Raji (cell line): Measurements from ENCODE around the gene DLG1.

Experiments used
- POLR2A ChIP-seq: IDR thresholded peaks from 2 replicates; pipeline ENCODE4 v1.6.1; 2011; ENCODE audit warnings: low read depth, low read length, control low read depth; ENCODE audit not compliant: insufficient read depth

DLG1 gene

GRCh38 chr3:197219619-197220018 lies 78.8 kb downstream of the DLG1 start:
- no peak for TF ChIP-seq POLR2A

DNA sequence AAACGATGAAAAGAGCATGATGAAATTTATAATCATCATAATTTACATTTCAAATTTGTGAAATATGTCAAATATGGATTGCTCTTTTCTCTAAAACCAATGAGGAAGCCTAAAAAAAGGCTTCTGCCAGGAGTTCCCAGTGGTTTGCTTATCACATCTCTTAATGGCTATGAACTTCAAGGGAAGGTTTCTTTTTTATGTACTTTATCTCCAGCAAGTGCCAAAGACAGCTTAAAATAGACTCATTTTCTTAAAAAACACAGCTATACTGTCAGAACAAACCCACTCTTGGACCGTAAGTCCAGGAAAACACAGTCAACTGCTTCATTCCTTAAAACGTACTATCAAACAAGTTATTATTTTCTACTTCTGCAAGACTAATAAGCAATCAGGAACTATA lies 80.2 kb downstream of the DLG1 start:
- TF ChIP-seq POLR2A: no peak

DNA sequence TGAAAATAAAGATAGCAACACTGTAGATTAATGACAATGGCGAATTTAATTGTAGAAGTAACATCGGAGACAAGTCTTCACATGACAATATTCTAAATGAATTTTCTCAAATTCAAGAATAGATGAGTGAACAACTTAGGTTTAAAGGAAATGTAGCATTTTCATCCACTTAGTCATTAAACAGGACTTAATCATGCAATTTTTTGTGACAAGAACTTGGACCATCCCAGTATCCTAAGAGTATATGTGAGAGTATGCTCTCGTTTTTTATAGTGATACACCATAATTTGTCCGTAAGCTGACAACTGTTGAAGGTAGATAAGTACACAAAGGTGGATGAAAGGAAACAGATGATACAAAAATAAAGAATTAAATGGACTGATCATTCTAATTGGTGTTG lies 81.5 kb downstream of the DLG1 start:
- TF ChIP-seq POLR2A: no peak

GRCh38 chr3:197216169-197216860 lies 82.1 kb downstream of the DLG1 start:
- no peak for TF ChIP-seq POLR2A

DNA sequence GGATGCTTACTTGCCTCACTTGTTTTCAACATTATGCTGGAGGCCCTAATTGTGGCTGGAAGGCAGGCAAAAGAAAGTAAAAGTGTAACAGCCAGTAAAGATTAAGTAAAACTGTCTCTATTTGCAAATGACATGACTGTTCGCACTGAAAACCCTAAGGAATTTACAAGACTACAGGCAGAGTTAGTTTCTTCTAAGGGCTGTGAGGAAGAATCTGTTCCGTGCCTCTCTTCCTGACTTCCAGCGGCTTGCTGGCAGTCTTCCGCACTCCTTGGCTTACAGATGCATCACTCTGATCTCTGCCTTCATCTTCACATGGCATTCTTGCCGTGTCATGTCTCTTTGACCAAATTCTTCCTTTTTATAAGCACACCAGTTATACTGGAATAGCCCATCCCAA lies 86.1 kb downstream of the DLG1 start:
- no peak for TF ChIP-seq POLR2A

DNA sequence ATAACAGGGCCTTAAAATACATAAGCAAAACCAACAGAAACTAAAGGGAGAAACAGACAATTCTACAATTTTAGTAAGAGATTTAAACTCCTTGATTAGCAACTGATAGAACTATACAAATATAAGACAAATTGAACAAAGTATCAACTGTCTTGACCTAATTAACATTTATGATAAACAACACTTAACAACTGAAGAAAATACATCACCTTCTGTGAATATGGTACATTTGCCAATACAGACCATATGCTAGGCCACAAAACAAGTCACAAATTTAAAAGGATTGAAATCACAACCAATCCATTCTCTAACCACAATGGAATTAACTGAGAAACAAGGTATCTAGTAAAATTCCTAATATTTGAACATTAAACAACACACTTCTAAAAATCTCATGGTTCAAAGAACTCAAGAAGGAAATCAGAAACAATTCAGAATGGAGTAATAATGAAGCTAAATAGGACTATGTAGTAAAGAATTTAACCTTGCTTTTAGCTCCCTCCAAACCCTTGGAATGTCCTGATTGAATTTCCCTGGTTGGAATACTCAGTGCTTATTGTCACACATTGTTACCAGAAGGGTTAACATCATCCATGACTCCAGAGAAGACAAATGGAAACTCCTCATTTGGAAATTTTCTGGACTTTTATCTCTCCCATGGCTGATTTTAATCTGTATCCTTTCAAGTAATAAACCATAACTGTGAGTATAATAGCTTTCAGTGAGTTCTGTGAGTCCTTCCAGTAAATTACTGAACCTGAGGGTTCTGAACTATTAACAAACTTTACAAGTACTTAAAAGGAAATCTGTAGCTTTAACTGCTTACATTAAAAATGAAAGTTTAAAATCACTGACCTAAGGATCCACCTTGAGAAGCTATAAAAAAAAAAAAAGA lies 88.8 kb downstream of the DLG1 start:
- TF ChIP-seq POLR2A: no peak

- no peak for TF ChIP-seq POLR2A
Measured at GRCh38 chr3:197206913-197207312, 91.5 kb downstream of the DLG1 start.

GRCh38 chr3:197205675-197206074 lies 92.7 kb downstream of the DLG1 start:
- TF ChIP-seq POLR2A: no peak

DNA sequence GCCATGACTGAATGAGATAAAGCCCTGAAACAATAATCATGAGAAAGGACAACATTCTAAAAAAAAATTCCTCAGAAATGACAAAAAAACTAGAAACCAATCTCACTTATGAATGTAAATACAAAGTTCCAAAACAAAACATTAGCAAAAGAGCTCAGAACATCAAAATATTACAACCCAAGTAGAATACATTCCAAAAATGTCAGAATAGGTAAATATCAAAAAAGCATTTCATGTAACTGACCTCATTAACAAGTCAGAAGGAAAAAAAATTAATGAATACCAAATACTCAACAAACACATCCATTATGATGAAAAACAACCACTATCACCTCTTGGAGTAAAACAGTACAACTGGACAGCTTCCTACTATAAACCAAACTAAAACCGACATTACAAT lies 93.1 kb downstream of the DLG1 start:
- TF ChIP-seq POLR2A: no peak

- no peak for TF ChIP-seq POLR2A
Measured at GRCh38 chr3:197204736-197205135, 93.7 kb downstream of the DLG1 start.

GRCh38 chr3:197203714-197204146 lies 94.7 kb downstream of the DLG1 start:
- no peak for TF ChIP-seq POLR2A

DNA sequence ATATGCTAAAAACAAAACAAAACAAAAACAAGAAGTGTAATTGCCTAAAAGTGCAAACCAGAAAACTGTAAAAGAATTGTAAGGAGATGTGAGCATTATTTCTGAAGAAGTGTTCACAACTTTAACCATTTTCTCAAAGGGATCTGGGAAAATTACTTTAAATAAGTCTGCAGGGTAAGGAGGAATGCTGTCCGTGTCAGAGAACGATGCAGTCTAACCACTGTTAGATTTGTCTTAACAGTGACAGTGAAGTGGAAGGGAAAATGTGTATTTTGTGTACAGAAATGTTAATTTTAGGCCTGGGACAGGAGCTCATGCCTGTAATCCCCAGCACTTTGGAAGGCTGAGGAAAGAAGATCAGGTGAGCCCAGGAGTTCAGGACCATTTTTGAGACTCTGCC lies 95.7 kb downstream of the DLG1 start:
- TF ChIP-seq POLR2A: no peak

DNA sequence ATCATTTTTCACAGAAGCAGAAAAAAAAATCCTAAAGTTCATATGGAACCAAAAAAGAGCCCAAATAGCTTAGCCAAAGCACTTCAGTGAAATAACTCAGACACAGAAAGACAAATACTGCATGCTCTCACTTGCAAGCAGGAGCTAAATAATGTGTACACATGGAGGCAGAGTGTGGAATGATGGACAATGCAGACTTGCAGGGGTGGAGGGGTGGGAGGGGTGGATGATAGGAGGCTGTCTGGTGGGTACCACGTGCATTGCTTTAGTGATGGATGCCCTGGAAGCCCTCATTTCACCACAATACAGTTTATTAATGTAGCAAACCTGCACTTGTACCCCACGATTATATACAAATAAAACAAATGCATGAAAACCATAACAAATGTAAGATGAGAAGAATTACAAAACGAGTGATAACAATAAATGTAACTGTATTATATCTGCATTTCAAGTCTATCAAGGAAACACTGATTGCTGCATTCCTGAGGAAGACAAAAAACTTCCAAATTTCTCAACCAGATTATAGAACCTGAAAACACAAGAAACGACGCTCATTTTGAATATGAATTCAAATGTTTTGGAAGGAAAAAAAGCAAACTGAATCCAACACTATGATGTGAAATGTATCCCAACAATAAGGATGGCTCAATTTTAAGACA lies 96.5 kb downstream of the DLG1 start:
- TF ChIP-seq POLR2A: no peak

GRCh38 chr3:197197334-197197733 lies 101.1 kb downstream of the DLG1 start:
- TF ChIP-seq POLR2A: no peak

DNA sequence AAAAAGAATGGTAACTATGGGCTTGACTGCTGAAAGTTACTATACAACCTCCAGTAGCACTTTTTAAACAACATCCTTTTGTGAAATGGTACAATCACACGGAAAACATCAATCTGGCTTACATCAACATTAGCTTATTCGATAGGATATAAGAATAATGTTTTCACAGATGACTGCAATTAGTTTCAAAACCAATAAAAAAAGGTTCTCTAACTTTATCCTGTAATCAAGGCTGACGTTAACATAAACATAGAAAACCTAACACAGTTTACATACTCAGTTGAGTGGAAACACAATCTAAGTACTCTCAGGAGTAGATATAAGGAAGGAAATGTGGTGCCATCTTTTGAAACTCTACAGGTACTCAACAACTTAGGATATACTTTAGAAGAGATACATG lies 102.2 kb downstream of the DLG1 start:
- no peak for TF ChIP-seq POLR2A

GRCh38 chr3:197195326-197195725 lies 103.1 kb downstream of the DLG1 start:
- no peak for TF ChIP-seq POLR2A
